ENCODE results near the gene DNMT3A. TPM values are rescaled to one million over a fixed set of nuclear protein-coding genes. Genes with fewer than 3 reads are reported as not detected.
A peak's percentile ranks its signal among the peaks of the same experiment; 100 is the strongest.
"Not testable (repeated sequence)": the region's sequence is repeated elsewhere in the genome, so short reads cannot be mapped to it uniquely, and the experiment has no call there.

DNMT3A gene
- total RNA-seq, 8 experiments from 2014 or later, result 3.9 to 42.0 (median 29.9) TPM

- H3K4me3 ChIP-seq, result no peak overlapping the region
- no peak overlapping the region for H3K27ac ChIP-seq
Observed at GRCh38 chr2:25275575-25275965, 66.2 kb downstream of the DNMT3A start.

DNA sequence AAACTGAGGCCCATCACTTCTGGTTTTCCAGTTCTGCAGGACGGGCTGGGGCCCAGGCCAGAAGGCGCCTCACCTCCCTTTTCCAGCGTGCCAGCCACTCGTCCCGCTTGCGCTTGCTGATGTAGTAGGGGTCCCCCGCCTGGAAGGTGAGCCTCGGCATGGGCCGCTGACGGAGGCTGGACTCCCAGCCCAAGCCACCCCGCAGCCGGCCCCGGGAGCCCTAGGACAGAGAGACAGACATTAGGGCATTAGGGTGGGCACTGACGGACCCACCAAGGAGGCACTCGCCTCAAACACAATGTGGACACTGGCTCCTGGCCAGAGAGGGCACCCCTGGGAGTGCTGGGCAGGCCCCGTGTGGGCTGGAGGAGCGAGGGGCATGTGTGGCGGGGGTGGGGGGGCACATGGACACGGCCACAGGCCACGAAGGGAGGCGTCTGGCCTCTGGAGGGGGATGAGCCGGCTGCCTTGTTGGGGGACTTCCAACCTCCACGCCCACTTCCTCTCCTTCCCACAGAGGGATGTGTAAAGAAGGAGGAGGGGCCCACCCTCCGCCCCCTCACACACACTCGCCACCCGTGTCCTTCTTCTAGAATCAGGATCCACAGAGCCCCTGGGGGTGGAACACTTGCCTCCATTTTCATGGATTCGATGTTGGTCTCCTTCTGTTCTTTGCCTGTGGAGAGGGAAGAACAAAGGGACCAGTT lies 66.7 kb downstream of the DNMT3A start:
- no peak for ATAC-seq (replicated peaks in 6 of 8)
- H3K27ac ChIP-seq, result no peak overlapping the region
- in situ Hi-C loops (cut with MboI; ENCODE audit: low pct_unique_long_range_greater_than_20kb in 2 of 9, low sequenced_read_pairs in 9 of 9, unreplicated experiment in 9 of 9), result no loop called here
- H3K4me1 ChIP-seq (replicated peaks in 1 of 2), result peaks cover 8 to 27% of the 10 kb centered on the region in 2 donors
- WGBS, 10 experiments, result 20 to 100% (median 98%) methylated on average over 1 to 7 of the region's 27 CpGs; no CpG with 5 or more reads in 7 of the 10 experiments
- no peak overlapping the region for H3K4me3 ChIP-seq

More at GRCh38 chr2:25275575-25275965, 66.2 kb downstream of the DNMT3A start:
- in situ Hi-C loops (cut with MboI; ENCODE audit: low pct_unique_long_range_greater_than_20kb in 2 of 9, low sequenced_read_pairs in 9 of 9, unreplicated experiment in 9 of 9), result no loop called here
- H3K4me1 ChIP-seq (replicated peaks in 1 of 2), result peaks cover 8 to 27% of the 10 kb centered on the region in 2 donors
- WGBS, 10 experiments, result 43 to 100% (median 56%) methylated on average over 1 to 3 of the region's 6 CpGs; no CpG with 5 or more reads in 6 of the 10 experiments
- no peak for ATAC-seq (replicated peaks in 6 of 8)

DNA sequence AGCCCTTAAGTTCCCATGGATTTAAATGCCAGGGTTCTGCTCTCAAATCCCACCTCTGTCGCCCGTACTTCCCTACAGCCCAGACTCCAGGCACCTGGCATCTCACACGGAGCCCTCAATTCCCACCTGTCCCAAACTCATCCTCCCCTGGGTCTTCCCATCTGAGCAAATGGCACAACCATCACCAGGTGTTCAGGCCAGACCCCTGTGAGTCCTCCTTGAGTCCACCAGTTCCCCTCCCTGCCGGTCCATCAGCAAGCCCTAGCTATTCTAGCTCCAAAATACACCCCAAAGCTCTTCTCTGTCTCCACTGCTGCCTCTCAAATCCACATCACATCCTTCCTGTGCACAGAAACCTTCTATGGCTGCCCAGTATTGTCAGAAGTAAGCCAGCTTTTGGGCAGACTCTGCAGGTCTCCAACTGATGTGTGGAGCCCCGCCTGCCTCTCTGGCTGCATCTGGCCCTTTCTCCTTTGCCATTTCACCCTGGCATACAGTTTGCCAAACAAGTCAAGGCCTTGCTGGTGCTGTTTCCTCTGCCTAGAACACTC lies 67.7 kb downstream of the DNMT3A start:
- ATAC-seq (replicated peaks in 6 of 8), result no peak
- 81 to 100% (median 91%) methylated on average over 1 to 3 of the region's 5 CpGs; no CpG with 5 or more reads in 6 of the 10 experiments for WGBS, 10 experiments
- in situ Hi-C loops (cut with MboI; ENCODE audit: low pct_unique_long_range_greater_than_20kb in 2 of 9, low sequenced_read_pairs in 9 of 9, unreplicated experiment in 9 of 9), result no loop called here
- Histone ChIP-seq H3K4me3 (no peak overlapping the region), H3K4me1 (replicated peaks in 1 of 2) (peaks cover 3 to 20% of the 10 kb centered on the region in 2 donors), H3K27ac (no peak overlapping the region)

DNA sequence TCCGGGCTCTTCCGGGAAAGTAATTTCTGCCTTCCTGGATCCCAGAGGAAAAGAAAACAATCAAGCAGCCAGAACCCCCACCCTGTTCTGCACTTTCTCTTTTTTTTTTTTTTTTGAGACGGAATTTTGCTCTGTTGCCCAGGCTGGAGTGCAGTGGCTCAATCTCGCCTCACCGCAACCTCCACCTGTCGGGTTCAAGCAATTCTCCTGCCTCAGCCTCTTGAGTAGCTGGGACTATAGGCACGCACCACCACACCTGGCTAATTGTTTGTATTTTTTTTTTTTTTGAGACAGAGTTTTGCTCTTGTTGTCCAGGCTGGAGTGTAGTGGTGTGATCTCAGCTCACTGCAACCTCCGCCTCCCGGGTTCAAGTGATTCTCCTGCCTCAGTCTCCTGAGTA lies 69.0 kb downstream of the DNMT3A start:
- 60 to 96% (median 95%) methylated on average over 1 to 5 of the region's 9 CpGs; no CpG with 5 or more reads in 5 of the 10 experiments for WGBS, 10 experiments
- ATAC-seq (replicated peaks in 6 of 8); H3K4me3 ChIP-seq; in situ Hi-C loops (cut with MboI; ENCODE audit: low pct_unique_long_range_greater_than_20kb in 2 of 9, low sequenced_read_pairs in 9 of 9, unreplicated experiment in 9 of 9); H3K27ac ChIP-seq: not testable (repeated sequence)
- peaks cover 3 to 12% of the 10 kb centered on the region in 2 donors for H3K4me1 ChIP-seq (replicated peaks in 1 of 2)

DNA sequence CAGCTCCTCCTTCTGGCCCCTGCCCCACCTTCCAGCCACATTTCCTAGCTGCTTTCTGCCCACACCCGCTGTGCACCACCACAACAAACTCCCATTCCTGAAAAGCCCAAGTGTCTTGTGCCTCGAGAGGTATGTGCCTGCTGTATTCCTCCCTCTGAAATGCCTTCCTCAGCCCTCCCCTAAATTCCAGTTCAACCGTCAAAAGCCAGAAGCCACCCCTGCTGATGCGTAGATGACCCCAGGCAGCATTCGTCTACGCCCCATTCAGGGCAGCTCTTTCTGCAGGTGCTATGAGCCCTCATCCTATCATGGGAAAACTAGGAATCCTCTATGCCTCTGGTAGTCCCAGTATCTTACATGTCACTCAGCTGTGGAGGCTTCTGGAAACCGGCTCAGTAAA lies 71.7 kb downstream of the DNMT3A start:
- H3K4me1 ChIP-seq (replicated peaks in 1 of 2), result no peaks in the 10 kb centered on the region
- no peak for ATAC-seq (replicated peaks in 6 of 8)
- H3K4me3 ChIP-seq, result no peak overlapping the region
- 10 to 90% (median 56%) methylated on average over 1 to 5 of the region's 7 CpGs; no CpG with 5 or more reads in 3 of the 10 experiments for WGBS, 10 experiments
- H3K27ac ChIP-seq, result no peak overlapping the region
- in situ Hi-C loops (cut with MboI; ENCODE audit: low pct_unique_long_range_greater_than_20kb in 2 of 9, low sequenced_read_pairs in 9 of 9, unreplicated experiment in 9 of 9), result no loop called here

GRCh38 chr2:25269233-25269632 lies 72.5 kb downstream of the DNMT3A start:
- in situ Hi-C loops (cut with MboI; ENCODE audit: low pct_unique_long_range_greater_than_20kb in 2 of 9, low sequenced_read_pairs in 9 of 9, unreplicated experiment in 9 of 9), result no loop called here
- no peak for ATAC-seq (replicated peaks in 6 of 8)
- H3K27ac ChIP-seq, result no peak overlapping the region
- H3K4me1 ChIP-seq (replicated peaks in 1 of 2), result no peaks in the 10 kb centered on the region
- no peak overlapping the region for H3K4me3 ChIP-seq
- WGBS, 10 experiments, result 62 to 100% (median 93%) methylated on average over 1 to 3 of the region's 3 CpGs; no CpG with 5 or more reads in 4 of the 10 experiments

DNA sequence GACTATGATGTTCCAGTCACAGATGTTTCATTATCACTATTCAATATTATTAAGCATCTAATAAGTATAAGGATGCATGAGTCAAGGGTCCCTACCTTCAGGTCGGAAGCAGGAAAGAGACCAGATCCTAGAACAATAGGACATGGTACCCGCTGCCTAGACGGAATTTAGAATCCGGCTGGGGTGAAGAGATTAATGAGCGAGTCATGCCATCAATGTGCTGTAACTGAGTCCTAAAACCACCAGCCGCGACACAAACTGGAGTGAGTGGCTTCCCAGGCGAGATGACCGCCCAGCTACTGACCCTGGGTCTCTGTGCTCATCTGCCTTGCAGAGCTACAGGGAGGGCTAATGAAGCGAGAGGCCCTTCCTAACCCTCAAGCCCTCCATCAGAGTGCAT lies 73.6 kb downstream of the DNMT3A start:
- Histone ChIP-seq H3K4me1 (replicated peaks in 1 of 2) (peaks cover 0 to 4% of the 10 kb centered on the region in 2 donors), H3K27ac (no peak overlapping the region), H3K4me3 (no peak overlapping the region)
- ATAC-seq (replicated peaks in 6 of 8), result peak in 1 of 8 experiments; percentile 40
- WGBS, 10 experiments, result 77 to 100% (median 92%) methylated on average over 1 to 5 of the region's 10 CpGs; no CpG with 5 or more reads in 4 of the 10 experiments
- in situ Hi-C loops (cut with MboI; ENCODE audit: low pct_unique_long_range_greater_than_20kb in 2 of 9, low sequenced_read_pairs in 9 of 9, unreplicated experiment in 9 of 9), result no loop called here

GRCh38 chr2:25266399-25266798 lies 75.3 kb downstream of the DNMT3A start:
- ATAC-seq (replicated peaks in 6 of 8), result no peak

DNA sequence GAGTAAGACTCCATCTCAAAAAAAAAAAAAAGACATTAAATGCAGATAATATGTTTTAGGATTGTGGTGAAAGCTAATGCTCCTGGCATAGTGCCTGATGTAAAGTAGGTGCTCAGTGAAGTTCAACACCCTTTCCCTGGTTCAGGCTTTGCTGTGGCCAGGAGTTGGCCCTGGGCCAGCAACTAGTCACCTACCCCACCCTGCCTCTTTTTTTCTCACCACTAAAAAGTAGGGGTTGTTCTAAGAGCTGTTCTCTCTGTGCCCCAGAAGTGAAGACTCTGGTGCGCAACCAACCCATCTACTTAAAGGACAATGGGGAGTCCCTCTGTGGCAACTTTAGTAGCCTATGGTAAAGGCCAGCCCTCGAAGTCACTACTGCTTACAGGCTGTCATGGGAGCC lies 75.9 kb downstream of the DNMT3A start:
- in situ Hi-C loops (cut with MboI; ENCODE audit: low pct_unique_long_range_greater_than_20kb in 2 of 9, low sequenced_read_pairs in 9 of 9, unreplicated experiment in 9 of 9), result no loop called here
- no peak overlapping the region for H3K4me3 ChIP-seq
- no peak overlapping the region for H3K27ac ChIP-seq
- H3K4me1 ChIP-seq (replicated peaks in 1 of 2), result peaks cover 0 to 4% of the 10 kb centered on the region in 2 donors
- peak in 1 of 8 experiments; percentile 3 for ATAC-seq (replicated peaks in 6 of 8)
- WGBS, 10 experiments, result 60 to 86% (median 76%) methylated on average over 1 to 2 of the region's 2 CpGs; no CpG with 5 or more reads in 6 of the 10 experiments

More at GRCh38 chr2:25266399-25266798, 75.3 kb downstream of the DNMT3A start:
- in situ Hi-C loops (cut with MboI; ENCODE audit: low pct_unique_long_range_greater_than_20kb in 2 of 9, low sequenced_read_pairs in 9 of 9, unreplicated experiment in 9 of 9), result no loop called here
- Histone ChIP-seq H3K4me1 (replicated peaks in 1 of 2) (peaks cover 0 to 4% of the 10 kb centered on the region in 2 donors), H3K4me3 (no peak overlapping the region), H3K27ac (no peak overlapping the region)

- WGBS, 10 experiments, result 14 to 100% (median 100%) methylated on average over 1 of the region's 6 CpGs; no CpG with 5 or more reads in 5 of the 10 experiments
- ATAC-seq (replicated peaks in 6 of 8), result no peak
- H3K4me1 ChIP-seq (replicated peaks in 1 of 2), result peaks cover under 1 to 4% of the 10 kb centered on the region in 2 donors
- in situ Hi-C loops (cut with MboI; ENCODE audit: low pct_unique_long_range_greater_than_20kb in 2 of 9, low sequenced_read_pairs in 9 of 9, unreplicated experiment in 9 of 9), result no loop called here
- H3K27ac ChIP-seq, result no peak overlapping the region
- no peak overlapping the region for H3K4me3 ChIP-seq
Observed at GRCh38 chr2:25265001-25265400, 76.7 kb downstream of the DNMT3A start.

DNA sequence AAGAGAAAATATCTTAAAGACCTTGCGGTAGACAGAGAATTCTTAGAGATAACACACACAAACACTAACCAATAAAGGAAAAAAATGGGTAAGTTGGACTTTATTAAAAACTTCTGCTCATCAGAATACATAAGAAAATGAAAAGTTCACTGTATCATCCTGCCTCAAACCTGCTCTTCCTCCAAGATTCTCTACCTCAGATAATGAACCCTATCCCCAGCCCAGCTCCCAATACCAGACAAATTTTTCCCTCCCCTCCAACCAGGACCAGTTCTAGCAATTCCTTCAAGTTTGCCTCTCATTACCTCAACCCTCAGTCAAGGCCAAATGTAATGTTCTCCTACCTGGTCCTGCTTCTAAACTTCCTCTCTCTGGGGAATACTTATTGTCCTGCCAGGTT lies 79.4 kb downstream of the DNMT3A start:
- 100% methylated on average over 1 of the region's 1 CpG; no CpG with 5 or more reads in 5 of the 10 experiments for WGBS, 10 experiments
- H3K4me1 ChIP-seq (replicated peaks in 1 of 2), result peaks cover 20 to 31% of the 10 kb centered on the region in 2 donors
- in situ Hi-C loops (cut with MboI; ENCODE audit: low pct_unique_long_range_greater_than_20kb in 2 of 9, low sequenced_read_pairs in 9 of 9, unreplicated experiment in 9 of 9), result no loop called here

DNA sequence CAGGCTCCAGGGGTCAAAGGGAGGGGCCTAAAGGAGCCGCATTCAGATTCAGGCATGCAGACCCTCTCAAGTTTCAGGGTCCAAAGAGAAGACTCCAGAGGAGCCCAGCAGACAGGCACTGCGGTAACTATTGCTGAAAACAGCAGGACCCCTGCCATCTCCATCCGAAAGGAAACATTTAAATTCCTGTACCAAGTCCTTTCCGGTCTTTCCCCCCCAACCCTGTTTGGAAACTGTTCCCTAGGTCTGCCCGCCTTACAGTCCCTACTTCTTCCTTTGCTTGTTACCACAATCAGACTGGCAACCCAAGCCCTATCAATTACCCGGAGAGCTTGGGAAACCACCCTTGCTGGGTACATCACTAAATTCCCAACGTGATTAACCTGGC lies 82.0 kb downstream of the DNMT3A start:
- WGBS, 10 experiments, result 13 to 83% (median 24%) methylated on average over 1 to 7 of the region's 7 CpGs; no CpG with 5 or more reads in 5 of the 10 experiments
- no peak overlapping the region for H3K4me3 ChIP-seq

More for the DNA sequence above, 79.4 kb downstream of the DNMT3A start:
- H3K27ac ChIP-seq, result no peak overlapping the region
- no peak for ATAC-seq (replicated peaks in 6 of 8)
- no peak overlapping the region for H3K4me3 ChIP-seq

DNA sequence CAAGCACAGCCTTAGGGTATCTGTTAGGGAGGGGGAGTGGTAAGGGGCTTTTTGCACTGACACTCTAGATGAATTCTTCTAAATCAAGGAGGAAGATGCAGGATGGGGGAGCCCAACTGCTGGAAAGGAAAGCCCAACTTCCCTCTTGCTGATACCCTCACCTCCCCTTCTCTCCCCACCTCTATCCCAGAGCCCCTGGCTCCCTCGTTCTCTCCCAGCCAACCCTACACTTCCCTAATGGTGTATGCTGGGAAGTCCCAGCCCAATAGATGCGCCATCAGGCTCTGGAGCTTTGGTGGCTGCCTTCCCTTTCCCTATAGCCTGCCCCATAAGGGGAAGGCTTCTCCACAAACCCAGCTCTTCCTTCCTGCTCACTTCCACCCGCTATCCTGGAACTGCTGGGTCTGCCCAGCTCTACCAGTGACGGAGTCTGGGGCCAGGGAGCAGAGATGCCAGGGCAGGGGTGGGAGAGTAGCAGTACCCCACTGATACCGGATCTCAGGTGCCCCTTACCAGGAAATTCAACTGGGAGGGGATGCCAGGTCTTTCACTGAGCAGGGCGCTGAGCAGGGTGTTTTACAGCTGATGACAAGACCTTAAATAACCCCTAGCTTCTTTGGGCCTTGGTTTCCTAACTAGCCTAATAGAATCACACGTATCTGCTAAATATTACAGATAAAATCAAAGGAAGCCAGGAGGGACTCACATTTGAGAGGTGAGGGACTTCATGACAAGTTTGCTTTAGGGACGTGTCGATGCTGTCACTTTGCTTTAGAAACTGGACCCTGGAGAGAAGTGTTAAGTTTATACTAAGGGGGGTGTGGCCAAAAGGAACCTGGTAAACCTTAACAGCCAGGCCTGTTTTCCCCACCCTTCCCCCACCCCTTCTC lies 82.6 kb downstream of the DNMT3A start:
- no peak for ATAC-seq (replicated peaks in 6 of 8)
- Histone ChIP-seq H3K4me1 (replicated peaks in 1 of 2) (peaks cover 34 to 46% of the 10 kb centered on the region in 2 donors), H3K27ac (no peak overlapping the region), H3K4me3 (no peak overlapping the region)
- 44 to 93% (median 83%) methylated on average over 1 to 3 of the region's 9 CpGs; no CpG with 5 or more reads in 4 of the 10 experiments for WGBS, 10 experiments
- in situ Hi-C loops (cut with MboI; ENCODE audit: low pct_unique_long_range_greater_than_20kb in 2 of 9, low sequenced_read_pairs in 9 of 9, unreplicated experiment in 9 of 9), result no loop called here

More for the DNA sequence above, 82.0 kb downstream of the DNMT3A start:
- in situ Hi-C loops (cut with MboI; ENCODE audit: low pct_unique_long_range_greater_than_20kb in 2 of 9, low sequenced_read_pairs in 9 of 9, unreplicated experiment in 9 of 9), result no loop called here
- Histone ChIP-seq H3K27ac (no peak overlapping the region), H3K4me1 (replicated peaks in 1 of 2) (peaks cover 34 to 46% of the 10 kb centered on the region in 2 donors)
- no peak for ATAC-seq (replicated peaks in 6 of 8)

All from motor neuron (in vitro differentiated cells).